GM12878 (cell line): ENCODE data around the gene SLC35E2B. TPM values are rescaled to one million over a fixed set of nuclear protein-coding genes. Genes with fewer than 3 reads are reported as not detected.
A peak's percentile ranks its signal among the peaks of the same experiment; 100 is the strongest.

ENCODE experiments used
- ATF2 ChIP-seq: IDR thresholded peaks from 2 replicates; pipeline ENCODE4 v1.6.1; 2012; ENCODE audit warnings: low read length, inconsistent platforms
- ATF3 ChIP-seq: IDR thresholded peaks from 2 replicates; pipeline ENCODE4 v1.6.1; 2011; ENCODE audit warnings: low read depth, mild to moderate bottlenecking, low read length, moderate library complexity, borderline replicate concordance; ENCODE audit errors: extremely low read depth
- CEBPB ChIP-seq, 2 experiments: fragments of 150-350 bp in 1 of 2; IDR thresholded peaks; 2 replicates each; pipeline ENCODE4 v1.6.1; 2012 to 2014; ENCODE audit warnings: low read depth in 2 of 2, low read length in 2 of 2, borderline replicate concordance in 1 of 2, inconsistent platforms in 1 of 2
- ESRRA ChIP-seq: IDR thresholded peaks from 2 replicates; pipeline ENCODE4 v1.6.1; 2012; ENCODE audit warnings: mild to moderate bottlenecking, low read length, improper control_type of control experiment
- FOXM1 ChIP-seq: IDR thresholded peaks from 2 replicates; pipeline ENCODE4 v1.6.1; 2012; ENCODE audit warnings: low read depth, mild to moderate bottlenecking, inconsistent platforms, low read length, moderate library complexity
- NFYB ChIP-seq: IDR thresholded peaks from 2 replicates; pipeline ENCODE4 v1.6.1; 2011; ENCODE audit warnings: low read depth, mild to moderate bottlenecking, low read length, improper control_type of control experiment, moderate library complexity; ENCODE audit not compliant: insufficient read depth
- NKRF ChIP-seq: fragments of 450-650 bp; conservative IDR thresholded peaks from 2 replicates; pipeline ENCODE4 v1.6.1; 2017; ENCODE audit warnings: mild to moderate bottlenecking, moderate library complexity
- RAD21 ChIP-seq: IDR thresholded peaks from 2 replicates; pipeline ENCODE4 v1.6.1; 2011; ENCODE audit warnings: mild to moderate bottlenecking, low read depth, low read length, moderate library complexity; ENCODE audit not compliant: insufficient read depth
- RUNX3 ChIP-seq: IDR thresholded peaks from 2 replicates; pipeline ENCODE4 v1.6.1; 2012; ENCODE audit warnings: low read length, inconsistent platforms
- SIX5 ChIP-seq: IDR thresholded peaks from 2 replicates; pipeline ENCODE4 v1.6.1; 2011; ENCODE audit warnings: mild to moderate bottlenecking, low read depth, low read length, moderate library complexity; ENCODE audit not compliant: severe bottlenecking
- SKIL ChIP-seq: fragments of 450-650 bp; IDR thresholded peaks from 2 replicates; pipeline ENCODE4 v1.6.1; 2017; ENCODE audit warnings: mild to moderate bottlenecking, low read depth, inconsistent platforms; ENCODE audit not compliant: poor library complexity, severe bottlenecking
- WRNIP1 ChIP-seq: IDR thresholded peaks from 2 replicates; pipeline ENCODE4 v1.6.1; 2011; ENCODE audit warnings: low read depth, low read length, improper control_type of control experiment, borderline replicate concordance
- ZBTB4 ChIP-seq: fragments of 450-650 bp; formaldehyde crosslinking; IDR thresholded peaks from 2 replicates; pipeline ENCODE4 v1.4.0; 2022; ENCODE audit warnings: mild to moderate bottlenecking, moderate library complexity
- polyA plus RNA-seq, 11 experiments: library from polyadenylated mRNA; depleted of rRNA in 4 of 11; unstranded in 6 of 11; stranded (reverse) in 5 of 11; fragments of >200 nt; fragmentation: Nextera tagmentation in 4 of 11; fragmentation: Illumina TruSeq in 1 of 11; extraction: Ambion mirVana in 4 of 11; extraction: Trizol in 1 of 11; gene quantifications; 1 replicate in 1 of 11; 2 replicates in 10 of 11; pipeline versions ENCODE4 v1.2.1 to v1.2.3, GENCODE V29; 2011 to 2016; ENCODE audit warnings: inconsistent platforms in 2 of 11, missing spikeins in 2 of 11, low read depth in 1 of 11
- total RNA-seq, 4 experiments: library from RNA; depleted of rRNA in 3 of 4; stranded (reverse); fragments of >200 nt in 3 of 4; fragmentation: Illumina TruSeq in 1 of 4; extraction: Trizol in 1 of 4; gene quantifications; 2 replicates each; pipeline versions ENCODE4 v1.2.1 to v1.2.3, GENCODE V29; 2013 to 2021

The SLC35E2B gene
- total and polyA plus RNA-seq, 10 of the 15 experiments (the other 5 are each of a cell fraction or from before 2014, with no cell fraction given): 2.6 to 36.7 (median 18.6) TPM

GRCh38 chr1:1630191-1630964 is 62.2 kb downstream of the SLC35E2B start (continued):
- TF ChIP-seq ATF3 (no peak), NKRF (no peak), WRNIP1 (no peak), SKIL (no peak), FOXM1 (no peak), ESRRA (no peak; the same call in 1 of the 2 replicates), SIX5 (no peak), ZBTB4 (no peak), RAD21 (no peak), CEBPB (IDR thresholded peaks at IDR 0.05; ENCODE audit: borderline replicate concordance in 1 of 2, low read depth in 2 of 2, low read length in 2 of 2) (no peak), NFYB (no peak), RUNX3 (peak; percentile 71), ATF2 (no peak)
